Measurements from ENCODE around the gene PEX16. TPM values are rescaled to one million over a fixed set of nuclear protein-coding genes. Genes with fewer than 3 reads are reported as not detected.

PEX16 gene
- total and polyA plus RNA-seq, 2 experiments from 2014 or later: 28.0 to 32.8 TPM

DNA sequence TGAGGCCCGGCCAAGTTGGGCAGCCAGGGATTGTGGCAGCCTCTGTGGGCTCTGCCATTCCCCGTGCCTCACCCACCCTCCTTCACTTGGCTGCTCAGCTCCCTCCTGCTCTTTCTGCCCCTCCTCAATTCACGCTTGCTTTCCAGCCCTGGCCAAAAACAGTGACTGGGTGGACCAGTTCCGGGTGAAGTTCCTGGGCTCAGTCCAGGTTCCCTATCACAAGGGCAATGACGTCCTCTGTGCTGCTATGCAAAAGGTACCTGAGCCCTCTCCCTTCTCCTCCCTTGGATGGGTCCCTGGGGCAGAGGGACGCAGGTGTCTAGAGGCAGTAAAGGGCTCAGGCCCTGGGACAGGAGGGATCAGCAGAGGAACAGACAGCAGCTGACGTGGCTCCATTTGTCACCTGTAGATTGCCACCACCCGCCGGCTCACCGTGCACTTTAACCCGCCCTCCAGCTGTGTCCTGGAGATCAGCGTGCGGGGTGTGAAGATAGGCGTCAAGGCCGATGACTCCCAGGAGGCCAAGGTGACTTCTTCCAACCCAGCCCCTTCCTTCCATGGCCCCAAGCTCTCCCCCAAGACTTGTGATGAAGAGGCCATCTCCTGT, 13.3 kb downstream of the PEX16 start:
- TF ChIP-seq, protein P1, sequence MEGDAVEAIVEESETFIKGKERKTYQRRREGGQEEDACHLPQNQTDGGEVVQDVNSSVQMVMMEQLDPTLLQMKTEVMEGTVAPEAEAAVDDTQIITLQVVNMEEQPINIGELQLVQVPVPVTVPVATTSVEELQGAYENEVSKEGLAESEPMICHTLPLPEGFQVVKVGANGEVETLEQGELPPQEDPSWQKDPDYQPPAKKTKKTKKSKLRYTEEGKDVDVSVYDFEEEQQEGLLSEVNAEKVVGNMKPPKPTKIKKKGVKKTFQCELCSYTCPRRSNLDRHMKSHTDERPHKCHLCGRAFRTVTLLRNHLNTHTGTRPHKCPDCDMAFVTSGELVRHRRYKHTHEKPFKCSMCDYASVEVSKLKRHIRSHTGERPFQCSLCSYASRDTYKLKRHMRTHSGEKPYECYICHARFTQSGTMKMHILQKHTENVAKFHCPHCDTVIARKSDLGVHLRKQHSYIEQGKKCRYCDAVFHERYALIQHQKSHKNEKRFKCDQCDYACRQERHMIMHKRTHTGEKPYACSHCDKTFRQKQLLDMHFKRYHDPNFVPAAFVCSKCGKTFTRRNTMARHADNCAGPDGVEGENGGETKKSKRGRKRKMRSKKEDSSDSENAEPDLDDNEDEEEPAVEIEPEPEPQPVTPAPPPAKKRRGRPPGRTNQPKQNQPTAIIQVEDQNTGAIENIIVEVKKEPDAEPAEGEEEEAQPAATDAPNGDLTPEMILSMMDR (IDR thresholded peaks at IDR 0.05; ENCODE audit: poor library complexity): no peak
- peaks cover 1% of the 10 kb centered on the region for H3K4me1 ChIP-seq (ENCODE audit: insufficient read depth)
- H3K4me3 ChIP-seq: no peak overlapping the region
- H3K9me3 ChIP-seq (ENCODE audit: low read depth): no peaks in the 10 kb centered on the region
- no peaks in the 10 kb centered on the region for H3K9me2 ChIP-seq (replicated peaks; ENCODE audit: insufficient read depth)
- H3K27me3 ChIP-seq: no peaks in the 10 kb centered on the region
- 72% methylated on average over 13 of the region's 15 CpGs for WGBS (ENCODE audit: low lambda C conversion rate, missing lambda C conversion rate)
- H4K20me1 ChIP-seq (ENCODE audit: insufficient read depth, poor library complexity, severe bottlenecking): no peaks in the 10 kb centered on the region
- no peaks in the 10 kb centered on the region for H3K79me2 ChIP-seq
- no peak overlapping the region for H3K27ac ChIP-seq
- H3K36me3 ChIP-seq (replicated peaks; ENCODE audit: insufficient read depth, low read depth): no peaks in the 10 kb centered on the region
- no peak overlapping the region for H2AFZ ChIP-seq
- no peak overlapping the region for H3K4me2 ChIP-seq
- no peak for DNase-seq (ENCODE audit: low spot score)

DNA sequence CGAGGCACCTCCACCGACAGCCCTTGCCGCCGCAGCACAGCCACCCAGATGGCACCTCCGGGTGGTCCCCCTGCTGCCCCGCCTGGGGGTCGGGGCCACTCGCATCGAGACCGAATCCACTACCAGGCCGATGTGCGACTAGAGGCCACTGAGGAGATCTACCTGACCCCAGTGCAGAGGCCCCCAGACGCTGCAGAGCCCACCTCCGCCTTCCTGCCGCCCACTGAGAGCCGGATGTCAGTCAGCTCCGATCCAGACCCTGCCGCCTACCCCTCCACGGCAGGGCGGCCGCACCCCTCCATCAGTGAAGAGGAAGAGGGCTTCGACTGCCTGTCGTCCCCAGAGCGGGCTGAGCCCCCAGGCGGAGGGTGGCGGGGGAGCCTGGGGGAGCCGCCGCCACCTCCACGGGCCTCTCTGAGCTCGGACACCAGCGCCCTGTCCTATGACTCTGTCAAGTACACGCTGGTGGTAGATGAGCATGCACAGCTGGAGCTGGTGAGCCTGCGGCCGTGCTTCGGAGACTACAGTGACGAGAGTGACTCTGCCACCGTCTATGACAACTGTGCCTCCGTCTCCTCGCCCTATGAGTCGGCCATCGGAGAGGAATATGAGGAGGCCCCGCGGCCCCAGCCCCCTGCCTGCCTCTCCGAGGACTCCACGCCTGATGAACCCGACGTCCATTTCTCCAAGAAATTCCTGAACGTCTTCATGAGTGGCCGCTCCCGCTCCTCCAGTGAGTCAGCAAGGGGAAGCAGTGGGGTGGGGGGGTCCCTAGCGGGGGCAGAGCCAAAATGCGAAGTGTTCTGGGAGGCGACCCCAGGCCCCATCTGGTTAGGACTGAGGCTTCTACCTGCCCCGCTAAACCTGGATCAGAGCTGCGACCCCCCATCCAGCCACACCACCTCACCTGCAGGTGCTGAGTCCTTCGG, 15.0 kb downstream of the PEX16 start:
- no peak overlapping the region for H3K27ac ChIP-seq
- WGBS (ENCODE audit: low lambda C conversion rate, missing lambda C conversion rate): 96% methylated on average over 41 of the region's 56 CpGs
- H4K20me1 ChIP-seq (ENCODE audit: insufficient read depth, poor library complexity, severe bottlenecking): no peaks in the 10 kb centered on the region
- H3K4me1 ChIP-seq (ENCODE audit: insufficient read depth): peaks cover 6% of the 10 kb centered on the region
- TF ChIP-seq, protein P1 (IDR thresholded peaks at IDR 0.05; ENCODE audit: poor library complexity): no peak
- TF ChIP-seq EZH2 (IDR thresholded peaks at IDR 0.05; ENCODE audit: borderline replicate concordance) (no peak), EZH2phosphoT487 (IDR thresholded peaks at IDR 0.05; ENCODE audit: low read depth, severe bottlenecking, unreplicated experiment) (no peak)
- H3K36me3 ChIP-seq (replicated peaks; ENCODE audit: insufficient read depth, low read depth): no peaks in the 10 kb centered on the region
- H3K27me3 ChIP-seq: no peaks in the 10 kb centered on the region
- H3K79me2 ChIP-seq: no peaks in the 10 kb centered on the region
- no peak for DNase-seq (ENCODE audit: low spot score)
- H3K9me3 ChIP-seq (ENCODE audit: low read depth): no peaks in the 10 kb centered on the region
- H3K4me2 ChIP-seq: no peak overlapping the region
- H2AFZ ChIP-seq: no peak overlapping the region
- no peaks in the 10 kb centered on the region for H3K9me2 ChIP-seq (replicated peaks; ENCODE audit: insufficient read depth)
- H3K4me3 ChIP-seq: no peak overlapping the region

DNA sequence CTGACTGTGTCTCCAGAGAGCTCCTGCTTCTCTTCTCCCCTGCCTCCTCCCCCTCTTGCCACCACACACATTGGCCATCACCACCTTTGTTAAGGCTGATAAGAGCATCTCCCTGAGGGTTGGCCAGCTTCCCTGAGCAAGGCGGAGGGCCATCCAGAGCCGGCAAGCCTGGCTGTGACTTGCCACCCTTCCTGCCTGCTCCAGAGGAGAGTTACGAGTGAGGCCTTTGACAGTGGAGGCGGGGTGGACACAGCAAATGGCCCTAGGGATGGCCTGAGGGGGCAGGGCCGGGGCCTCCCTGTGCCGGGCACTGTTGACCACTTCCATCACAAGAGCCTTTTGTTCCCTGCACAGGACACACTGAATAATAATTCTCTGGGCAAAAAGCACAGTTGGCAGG, 16.1 kb downstream of the PEX16 start:
- H3K79me2 ChIP-seq: no peaks in the 10 kb centered on the region
- H3K27me3 ChIP-seq: no peaks in the 10 kb centered on the region
- TF ChIP-seq, protein P1 (IDR thresholded peaks at IDR 0.05; ENCODE audit: poor library complexity): no peak
- TF ChIP-seq EZH2phosphoT487 (IDR thresholded peaks at IDR 0.05; ENCODE audit: low read depth, severe bottlenecking, unreplicated experiment) (no peak), EZH2 (IDR thresholded peaks at IDR 0.05; ENCODE audit: borderline replicate concordance) (no peak)
- no peak overlapping the region for H2AFZ ChIP-seq
- H3K9me3 ChIP-seq (ENCODE audit: low read depth): no peaks in the 10 kb centered on the region
- H3K9me2 ChIP-seq (replicated peaks; ENCODE audit: insufficient read depth): no peaks in the 10 kb centered on the region
- H3K4me1 ChIP-seq (ENCODE audit: insufficient read depth): peaks cover 6% of the 10 kb centered on the region
- no peaks in the 10 kb centered on the region for H3K36me3 ChIP-seq (replicated peaks; ENCODE audit: insufficient read depth, low read depth)
- no peak overlapping the region for H3K4me2 ChIP-seq
- H4K20me1 ChIP-seq (ENCODE audit: insufficient read depth, poor library complexity, severe bottlenecking): no peaks in the 10 kb centered on the region
- H3K27ac ChIP-seq: no peak overlapping the region
- DNase-seq (ENCODE audit: low spot score): no peak
- H3K4me3 ChIP-seq: no peak overlapping the region
- WGBS (ENCODE audit: low lambda C conversion rate, missing lambda C conversion rate): 92% methylated on average over 6 of the region's 6 CpGs
